Central memory CD4-positive, alpha-beta T cell (primary cell): Measurements from ENCODE around the gene HECTD2.
"Not testable (repeated sequence)": the region's sequence is repeated elsewhere in the genome, so short reads cannot be mapped to it uniquely, and the experiment has no call there.

ENCODE experiments used
- DNase-seq: peaks from one replicate; pipeline ENCODE4 v3.0.0; 2022
- total RNA-seq, 3 experiments: gene quantifications; one replicate each; lab custom pipeline; 2026; lab: John Stamatoyannopoulos, UW

The HECTD2 gene
- total RNA-seq, result 5.5 to 17.1 (median 6.4) reads per million in 3 experiments

GRCh38 chr10:91409869-91410637 lies at the start of gene HECTD2:
HECTD2 (plus strand) TSS chr10:91410344; CDS start chr10:91410439, 95 bp downstream.
- peak; percentile 85 for DNase-seq

DNA sequence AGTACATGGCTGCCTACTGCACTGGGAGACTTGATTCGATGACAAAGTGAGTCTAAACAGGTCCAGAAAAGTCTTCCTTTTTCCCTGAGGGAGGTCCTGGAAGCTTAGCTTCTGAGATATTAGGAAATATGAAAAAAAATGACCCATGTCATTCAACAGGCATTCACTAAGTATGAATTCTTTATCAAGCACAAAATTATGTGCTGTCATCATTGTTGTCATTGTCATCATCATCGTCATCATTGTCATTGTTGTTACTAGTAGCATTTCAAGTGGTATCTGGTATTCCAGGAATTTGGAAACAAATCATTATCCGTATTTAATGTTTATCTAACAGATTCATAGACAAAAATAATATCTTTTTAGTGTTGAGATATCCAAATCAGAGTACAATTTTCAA lies 49.7 kb upstream of the HECTD2 start:
- DNase-seq, result no peak

GRCh38 chr10:91365519-91365918 lies 44.6 kb upstream of the HECTD2 start:
- not testable (repeated sequence) for DNase-seq

DNA sequence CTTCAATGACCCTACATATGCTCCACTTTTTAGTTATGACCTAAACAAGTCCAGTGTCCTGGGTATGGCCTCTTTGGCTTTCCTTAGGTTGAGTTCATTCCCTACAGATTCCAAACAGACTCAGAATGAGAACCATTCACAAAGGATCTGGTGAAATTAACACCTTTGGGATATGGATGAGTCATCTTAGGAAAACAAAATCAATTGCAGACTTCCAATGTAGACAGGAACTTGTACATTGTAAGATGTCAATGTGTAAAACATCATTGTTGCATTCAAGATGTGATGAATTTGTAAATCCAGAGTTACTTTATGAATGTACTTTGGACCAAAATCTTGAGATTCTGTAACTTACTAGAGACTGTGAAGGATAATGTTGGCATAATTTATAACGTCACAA lies 43.4 kb upstream of the HECTD2 start:
- DNase-seq, result no peak

DNA sequence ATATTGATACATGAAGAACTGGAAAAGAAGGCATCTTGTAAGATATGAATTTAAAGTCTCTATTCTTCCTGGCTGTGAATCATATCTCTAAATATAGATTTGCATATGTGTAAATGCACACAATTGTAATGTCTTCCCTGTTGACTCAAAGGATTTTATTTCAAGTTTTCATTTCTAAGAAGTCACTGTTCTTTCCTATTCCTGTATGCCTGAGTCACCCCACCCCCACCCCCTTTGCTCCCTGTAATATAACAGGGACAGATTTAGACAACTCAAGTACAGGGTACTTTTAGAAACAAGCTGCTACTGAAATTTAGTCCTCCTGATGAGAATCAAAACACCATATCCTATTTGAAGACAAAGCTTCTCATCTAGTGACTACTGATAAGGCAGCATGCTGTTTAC lies 43.0 kb upstream of the HECTD2 start:
- DNase-seq, result no peak

GRCh38 chr10:91367558-91367957 lies 42.6 kb upstream of the HECTD2 start:
- DNase-seq, result no peak

DNA sequence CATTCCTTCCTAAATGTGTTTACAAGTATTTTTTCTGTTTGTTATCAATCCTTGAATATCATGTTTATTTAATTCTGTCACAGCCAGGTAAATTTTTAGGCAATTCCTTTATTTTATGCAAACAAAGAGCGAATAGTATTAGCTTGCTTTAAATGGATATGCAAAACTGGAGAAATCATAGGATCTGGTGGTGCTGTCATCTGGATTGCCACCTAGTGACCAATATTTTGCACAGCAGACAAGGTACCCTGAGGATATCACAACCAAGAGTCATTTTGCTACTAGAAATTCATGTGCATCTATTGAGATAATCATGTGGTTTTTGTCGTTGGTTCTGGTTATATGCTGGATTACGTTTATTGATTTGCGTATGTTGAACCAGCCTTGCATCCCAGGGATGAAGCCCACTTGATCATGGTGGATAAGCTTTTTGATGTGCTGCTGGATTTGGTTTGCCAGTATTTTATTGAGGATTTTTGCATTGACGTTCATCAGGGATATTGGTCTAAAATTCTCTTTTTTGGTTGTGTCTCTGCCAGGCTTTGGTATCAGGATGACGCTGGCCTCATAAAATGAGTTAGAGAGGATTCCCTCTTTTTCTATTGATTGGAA lies 40.1 kb upstream of the HECTD2 start:
- not testable (repeated sequence) for DNase-seq

- no peak for DNase-seq
Measured at GRCh38 chr10:91374052-91374451, 36.1 kb upstream of the HECTD2 start.

DNA sequence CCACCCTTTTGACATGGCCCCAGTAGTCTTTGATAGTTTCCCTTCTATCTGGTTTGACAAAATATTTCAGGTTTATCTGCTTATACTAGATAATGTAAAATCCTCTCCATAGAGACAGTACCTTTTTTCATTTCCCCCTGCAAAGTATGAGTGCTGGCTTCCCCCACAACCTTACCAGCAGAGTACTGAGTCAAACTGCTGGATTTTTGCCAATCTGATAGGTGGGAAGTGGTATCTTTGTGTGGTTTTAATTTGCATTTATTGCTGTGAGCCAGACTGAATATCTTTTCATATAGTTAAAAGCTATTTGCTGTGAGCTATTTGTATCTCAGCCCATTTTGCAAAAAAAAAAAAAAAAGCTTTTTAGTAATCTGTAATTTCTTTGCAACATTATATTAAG lies 32.1 kb upstream of the HECTD2 start:
- DNase-seq, result peak; percentile 75

DNA sequence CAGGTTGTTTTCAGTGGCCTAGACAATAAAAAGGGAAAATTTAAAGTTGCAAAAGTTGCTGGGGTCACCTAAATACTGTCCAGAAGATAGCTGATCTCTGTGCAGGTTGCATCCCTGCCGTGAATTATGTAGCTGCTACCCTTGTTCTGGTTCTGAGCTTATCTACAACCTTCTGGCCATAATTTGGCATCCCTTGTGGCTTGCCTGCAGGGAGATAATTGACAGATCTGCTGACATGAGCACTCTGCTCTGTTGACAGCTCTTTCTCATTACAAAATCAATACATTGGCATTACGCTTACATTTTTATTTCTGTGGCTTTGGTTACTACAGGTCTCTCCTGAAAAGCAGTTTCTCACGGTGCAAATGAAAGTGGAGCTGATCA lies 29.3 kb upstream of the HECTD2 start:
- DNase-seq, result no peak

DNA sequence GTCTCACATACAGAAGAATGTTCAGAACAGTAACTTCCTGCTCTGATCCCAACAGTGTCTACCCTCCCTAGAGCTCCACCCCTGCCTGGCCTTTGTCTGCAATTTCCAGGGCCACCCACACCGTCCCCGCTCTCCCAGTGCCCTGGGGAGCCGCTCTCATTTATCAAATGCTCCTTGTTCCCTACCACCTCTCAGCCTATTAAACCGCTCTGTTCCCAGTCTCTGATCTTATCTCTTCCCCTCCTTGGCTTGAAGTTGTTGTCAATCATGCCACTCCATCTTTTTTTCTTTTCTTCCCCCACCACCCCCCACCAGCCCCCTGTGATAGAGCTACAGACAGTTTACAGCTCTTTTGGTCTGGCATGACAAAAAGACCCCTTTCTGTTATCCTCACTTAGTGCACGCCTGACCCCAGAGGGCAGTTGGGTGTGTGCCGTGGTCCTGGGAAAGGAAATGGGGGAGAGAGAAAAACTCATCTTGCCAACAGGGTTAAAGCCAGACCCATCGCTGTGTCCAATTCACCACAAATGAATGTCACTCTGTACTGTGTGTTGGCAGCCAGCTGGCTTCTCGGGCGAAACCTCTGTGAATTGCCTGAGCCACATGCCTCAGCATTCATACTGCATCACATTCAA lies 28.8 kb upstream of the HECTD2 start:
- DNase-seq, result no peak

DNA sequence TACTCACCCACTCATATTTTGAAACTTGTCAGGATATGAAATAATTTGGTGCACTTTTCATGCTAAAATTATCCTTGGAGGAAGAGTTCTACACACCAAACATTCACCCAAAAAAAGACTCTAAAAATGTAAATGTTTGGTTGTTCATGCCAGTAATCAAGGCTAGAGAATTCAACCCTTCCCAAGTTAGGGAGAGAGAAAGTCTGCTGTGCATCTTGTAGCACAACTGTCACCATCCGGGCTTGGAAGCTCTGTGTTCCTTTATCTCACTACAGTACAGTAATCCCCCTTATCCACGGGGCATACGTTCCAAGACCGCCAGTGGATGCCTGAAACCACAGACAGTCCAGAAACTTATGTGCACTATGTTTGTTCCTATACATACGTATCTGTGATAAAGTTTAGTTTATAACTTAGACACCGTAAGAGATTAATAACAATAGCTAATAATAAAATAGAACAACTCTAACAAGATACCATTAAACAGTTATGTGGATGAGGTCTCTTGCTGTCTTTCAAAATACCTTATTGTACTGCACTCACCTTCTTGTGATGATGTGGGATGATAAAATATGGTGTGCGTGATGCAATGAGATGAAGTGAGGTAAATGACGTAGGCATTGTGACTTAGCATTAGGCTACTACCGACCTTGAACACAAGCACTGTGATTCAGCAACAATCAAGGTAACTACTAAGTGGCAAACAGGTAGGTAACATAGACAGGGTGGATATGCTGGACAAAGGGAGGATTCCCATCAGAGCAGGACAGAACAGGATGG lies 24.6 kb upstream of the HECTD2 start:
- DNase-seq, result no peak

DNA sequence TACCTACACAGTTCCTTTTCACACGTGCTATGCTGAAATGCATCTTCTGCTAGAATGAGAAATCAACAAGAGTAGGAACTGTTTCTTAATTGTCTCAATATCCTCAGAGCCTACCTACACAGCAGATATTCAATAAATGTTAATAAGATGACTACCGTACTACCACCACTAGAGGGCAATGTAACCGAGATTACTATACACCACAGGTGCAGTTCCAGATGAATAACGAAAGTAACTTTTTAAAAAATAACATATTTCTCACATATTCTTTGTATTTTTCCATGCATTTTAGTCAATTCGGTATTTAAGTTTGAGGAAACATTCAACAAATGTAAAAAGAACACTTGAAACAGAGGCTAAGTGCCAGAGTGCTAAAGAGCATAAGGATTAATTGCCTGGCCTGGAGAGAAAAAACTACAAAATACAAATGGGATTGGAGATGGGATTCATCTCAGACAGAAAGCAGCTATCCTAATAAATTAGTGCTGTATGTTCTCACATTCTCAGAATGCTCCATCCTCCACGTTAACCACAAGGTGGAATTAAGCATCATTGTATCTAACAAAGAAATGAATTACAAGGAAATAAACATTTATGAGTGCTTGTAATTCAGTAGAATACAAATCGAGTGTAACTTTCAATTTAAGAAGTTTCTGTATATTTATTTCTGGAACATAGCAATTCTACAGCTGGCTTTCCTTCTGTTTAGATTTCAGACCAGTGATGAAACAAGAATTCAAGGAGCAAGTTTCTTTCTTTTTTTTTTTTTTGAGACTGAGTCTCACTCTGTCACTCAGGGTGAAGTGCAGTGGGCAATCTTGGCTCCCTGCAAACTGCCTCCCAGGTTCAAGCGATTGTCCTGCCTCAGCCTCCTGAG lies 20.3 kb upstream of the HECTD2 start:
- peak; percentile 65 for DNase-seq

DNA sequence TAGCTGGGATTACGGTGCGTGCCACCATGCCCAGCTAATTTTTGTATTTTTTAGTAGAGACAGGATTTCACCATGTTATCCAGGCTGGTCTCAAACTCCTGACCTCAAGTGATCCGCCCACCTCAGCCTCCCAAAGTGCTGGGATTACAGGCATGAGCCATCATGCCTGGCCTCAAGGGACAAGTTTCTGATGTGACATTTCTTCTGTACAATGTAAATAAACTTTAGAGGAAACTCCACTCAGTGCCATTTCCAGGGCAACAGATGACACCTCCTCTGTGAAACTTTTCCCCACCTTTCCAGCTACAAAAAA lies 19.7 kb upstream of the HECTD2 start:
- not testable (repeated sequence) for DNase-seq

DNA sequence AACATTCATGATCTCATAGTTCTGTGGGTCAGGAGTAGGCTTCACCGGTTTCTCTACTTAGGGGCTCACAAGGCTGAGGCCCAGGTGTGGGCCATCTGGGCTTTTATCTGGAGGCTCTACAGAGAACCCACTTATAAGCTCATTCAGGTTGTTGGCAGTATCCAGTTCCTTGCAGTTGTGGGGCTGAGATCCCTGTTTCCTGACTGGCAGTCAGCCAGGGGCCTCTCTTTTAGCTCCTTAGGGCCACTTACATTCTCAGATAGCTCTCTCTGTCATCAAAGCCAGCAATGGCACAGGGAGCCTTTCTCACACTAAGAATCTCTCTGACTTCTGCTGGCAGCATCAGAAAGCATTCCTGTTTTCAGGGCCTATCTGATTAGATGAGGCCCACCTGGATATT lies 18.2 kb upstream of the HECTD2 start:
- DNase-seq, result no peak

- DNase-seq, result no peak
Measured at GRCh38 chr10:91406322-91406721, 3.8 kb upstream of the HECTD2 start.

- DNase-seq, result peak; percentile 40
Measured at GRCh38 chr10:91409069-91409868, 875 bp upstream of the HECTD2 start.

DNA sequence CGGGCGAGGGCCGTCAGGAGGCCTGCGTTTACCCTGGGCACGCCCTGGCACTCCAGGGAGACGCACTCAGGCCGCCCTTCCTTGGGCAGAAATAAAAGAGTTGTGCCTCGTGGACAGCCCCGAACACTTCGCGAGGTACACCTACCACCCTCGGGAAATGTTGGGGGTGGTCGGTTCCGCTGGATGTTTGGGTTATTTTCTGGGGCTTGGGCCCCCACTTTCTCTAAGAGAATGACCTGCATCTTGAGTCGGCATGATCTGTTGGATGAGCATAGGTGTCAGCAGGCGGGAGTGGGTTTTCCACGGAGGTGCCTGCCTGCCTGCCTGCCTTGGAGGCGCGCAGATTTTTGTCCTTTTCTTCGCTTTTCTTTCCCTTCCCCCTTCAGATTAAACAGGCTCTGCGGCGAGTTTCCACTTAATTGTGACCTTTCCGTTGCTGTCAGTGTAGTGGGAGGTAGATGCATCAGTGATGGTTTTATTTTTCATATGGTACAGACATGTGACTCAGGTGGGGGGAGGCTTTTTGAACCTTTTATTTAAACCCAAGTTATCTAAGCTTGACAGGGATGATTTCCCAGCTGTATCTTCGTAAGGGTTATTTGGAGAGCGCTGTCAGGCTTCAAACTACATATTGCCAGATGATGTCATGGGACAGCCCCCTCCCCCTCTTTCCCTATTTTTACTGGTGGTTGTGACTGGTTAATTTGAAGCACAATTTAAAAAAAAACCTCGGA lies 661 bp downstream of the HECTD2 start:
- DNase-seq, result no peak

DNA sequence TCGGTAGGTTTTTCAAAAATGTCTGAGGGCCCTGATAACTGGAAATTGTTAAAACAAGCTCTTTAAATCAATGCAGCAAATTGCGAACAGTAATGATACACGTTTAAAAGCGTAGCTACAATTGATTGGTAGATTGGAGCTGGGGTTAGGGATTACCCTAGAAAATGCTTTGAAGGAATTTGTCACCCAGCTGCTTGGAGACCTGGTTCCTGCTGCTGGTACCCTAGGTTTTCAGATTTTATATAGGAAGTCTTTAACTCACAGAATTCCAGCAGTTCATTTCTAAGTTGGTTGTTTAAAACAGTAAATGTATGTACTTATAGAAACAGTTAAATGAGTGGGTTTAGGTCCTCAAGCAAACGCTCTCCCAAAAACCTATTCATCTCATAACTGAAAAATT lies 1.5 kb downstream of the HECTD2 start:
- no peak for DNase-seq

DNA sequence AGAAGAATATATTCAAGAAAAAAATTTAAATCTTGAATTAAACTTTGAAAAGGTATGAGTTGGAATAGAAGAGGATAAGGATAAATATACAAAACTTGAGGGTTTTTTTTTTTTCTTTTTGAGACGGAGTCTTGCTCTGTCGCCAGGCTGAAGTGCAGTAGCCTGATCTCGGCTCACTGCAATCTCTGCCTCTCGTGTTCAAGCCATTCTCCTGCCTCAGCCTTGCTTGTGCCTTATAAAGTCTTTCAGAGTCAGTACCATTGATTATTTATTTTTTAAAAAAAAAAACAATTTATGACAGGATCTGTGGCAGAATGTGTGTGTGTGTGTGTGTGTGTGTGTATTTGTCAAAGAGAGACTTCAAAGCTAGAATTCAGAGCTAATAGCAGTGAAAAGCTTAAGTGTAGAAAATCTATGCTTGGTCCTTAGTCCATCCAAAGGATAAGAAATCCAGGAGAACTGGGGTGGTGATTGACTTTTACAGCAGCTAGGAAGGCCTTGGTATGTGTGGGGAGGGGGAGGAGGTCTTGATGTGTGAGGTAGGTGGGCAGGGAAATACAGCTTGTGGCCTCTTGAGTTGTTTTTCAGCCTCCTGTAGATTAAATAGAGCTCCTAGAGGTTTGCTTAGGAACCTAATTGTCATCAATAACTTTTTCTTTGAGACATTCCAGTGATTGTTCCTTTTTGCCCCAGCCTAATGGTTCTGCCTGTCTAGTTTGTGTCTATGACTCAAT lies 2.4 kb downstream of the HECTD2 start:
- no peak for DNase-seq
